HG03354 (cell line): Measurements from ENCODE around the gene TTC21A.

Source experiments
- ATAC-seq: cut with Tn5 transposase; IDR thresholded peaks from one replicate; pipeline ENCODE4 v1.9.1; 2021; ENCODE audit warnings: mild to moderate bottlenecking; ENCODE audit not compliant: unreplicated experiment, poor library complexity, severe bottlenecking

Gene TTC21A

GRCh38 chr3:39097716-39098472 lies 9.6 kb upstream of the TTC21A start:
- ATAC-seq, result no peak

- ATAC-seq, result no peak
These were observed 8.9 kb upstream of the TTC21A start for GRCh38 chr3:39098473-39099000.

GRCh38 chr3:39099242-39099641 lies 8.2 kb upstream of the TTC21A start:
- no peak for ATAC-seq

GRCh38 chr3:39099738-39100499 lies 7.6 kb upstream of the TTC21A start:
- ATAC-seq, result no peak

GRCh38 chr3:39100500-39100886 lies 7.0 kb upstream of the TTC21A start:
- no peak for ATAC-seq

- peak; percentile 80 for ATAC-seq
These were observed 6.3 kb upstream of the TTC21A start for GRCh38 chr3:39101022-39101689.

- no peak for ATAC-seq
These were observed 4.8 kb upstream of the TTC21A start for GRCh38 chr3:39102504-39103323.

GRCh38 chr3:39103324-39103693 lies 4.2 kb upstream of the TTC21A start:
- ATAC-seq, result no peak

GRCh38 chr3:39103791-39104552 lies 3.5 kb upstream of the TTC21A start:
- no peak for ATAC-seq

- ATAC-seq, result no peak
These were observed 2.4 kb upstream of the TTC21A start for GRCh38 chr3:39104961-39105686.

- ATAC-seq, result no peak
These were observed 1.8 kb upstream of the TTC21A start for GRCh38 chr3:39105687-39106063.

- no peak for ATAC-seq
These were observed 1.1 kb upstream of the TTC21A start for GRCh38 chr3:39106281-39106811.

GRCh38 chr3:39106851-39107387 lies 561 bp upstream of the TTC21A start:
- ATAC-seq, result peak; percentile 6

GRCh38 chr3:39108200-39108710 lies 775 bp downstream of the TTC21A start:
- peak; percentile 85 for ATAC-seq

GRCh38 chr3:39109086-39109485 lies 1.6 kb downstream of the TTC21A start:
- ATAC-seq, result no peak

- no peak for ATAC-seq
These were observed 2.7 kb downstream of the TTC21A start for GRCh38 chr3:39110041-39110639.

- ATAC-seq, result no peak
These were observed 4.6 kb downstream of the TTC21A start for GRCh38 chr3:39112113-39112512.
